GM21360 (cell line): ENCODE measurements around the gene NEU1.
"Not testable (repeated sequence)": the region's sequence is repeated elsewhere in the genome, so short reads cannot be mapped to it uniquely, and the experiment has no call there.

Experiments
- ATAC-seq: cut with Tn5 transposase; IDR thresholded peaks from one replicate; pipeline ENCODE4 v1.9.1; 2021; ENCODE audit warnings: mild to moderate bottlenecking, moderate library complexity; ENCODE audit not compliant: unreplicated experiment

NEU1 gene

DNA sequence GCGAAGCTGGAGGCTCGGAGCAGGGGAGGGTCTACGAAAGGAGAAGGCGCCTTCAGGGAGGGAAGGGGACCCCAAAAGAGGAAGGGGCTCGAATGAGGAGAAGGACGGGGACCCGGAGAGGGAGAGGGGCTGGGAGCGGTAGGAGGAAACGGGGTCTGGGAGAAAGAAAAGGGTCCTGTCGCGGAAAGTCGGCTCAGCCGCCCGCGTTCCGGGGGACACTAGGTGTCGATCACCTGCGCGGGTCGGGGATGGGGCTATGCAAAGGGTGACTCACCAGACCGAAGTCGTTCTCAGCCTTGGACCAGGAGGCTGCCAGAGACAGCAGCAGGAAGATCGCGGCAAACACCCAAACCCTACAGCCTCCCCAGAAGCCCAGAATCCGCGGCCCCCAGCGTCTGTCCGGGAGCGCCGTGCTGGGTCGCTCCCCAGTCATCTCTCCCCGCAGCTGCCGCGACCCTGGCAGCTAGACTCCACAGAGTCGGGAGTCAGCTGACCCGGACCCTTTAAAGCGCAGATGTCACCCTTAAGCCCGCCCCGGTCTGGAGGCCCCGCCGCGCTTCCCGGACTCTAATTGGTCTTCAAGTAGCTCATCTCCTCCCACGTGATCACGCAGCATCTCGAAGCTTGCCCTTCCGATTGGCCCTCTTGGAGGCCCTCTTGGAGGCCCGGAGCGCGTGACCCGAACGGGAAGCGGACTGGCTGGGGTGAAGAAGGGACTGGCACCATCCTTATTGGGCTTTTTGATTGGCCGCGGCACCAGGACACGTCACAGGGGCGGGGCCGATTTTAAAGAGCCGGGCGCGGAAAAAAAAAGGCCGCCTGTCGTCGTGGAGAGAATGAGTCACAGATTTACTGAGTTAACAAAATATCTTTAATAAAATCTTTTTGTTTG lies at the start of gene NEU1:
Gene NEU1 (minus strand): TSS at position 478 of the 892 bp plus-strand sequence. CDS start 45 bp downstream, at position 433.
- peak; percentile 84 for ATAC-seq

DNA sequence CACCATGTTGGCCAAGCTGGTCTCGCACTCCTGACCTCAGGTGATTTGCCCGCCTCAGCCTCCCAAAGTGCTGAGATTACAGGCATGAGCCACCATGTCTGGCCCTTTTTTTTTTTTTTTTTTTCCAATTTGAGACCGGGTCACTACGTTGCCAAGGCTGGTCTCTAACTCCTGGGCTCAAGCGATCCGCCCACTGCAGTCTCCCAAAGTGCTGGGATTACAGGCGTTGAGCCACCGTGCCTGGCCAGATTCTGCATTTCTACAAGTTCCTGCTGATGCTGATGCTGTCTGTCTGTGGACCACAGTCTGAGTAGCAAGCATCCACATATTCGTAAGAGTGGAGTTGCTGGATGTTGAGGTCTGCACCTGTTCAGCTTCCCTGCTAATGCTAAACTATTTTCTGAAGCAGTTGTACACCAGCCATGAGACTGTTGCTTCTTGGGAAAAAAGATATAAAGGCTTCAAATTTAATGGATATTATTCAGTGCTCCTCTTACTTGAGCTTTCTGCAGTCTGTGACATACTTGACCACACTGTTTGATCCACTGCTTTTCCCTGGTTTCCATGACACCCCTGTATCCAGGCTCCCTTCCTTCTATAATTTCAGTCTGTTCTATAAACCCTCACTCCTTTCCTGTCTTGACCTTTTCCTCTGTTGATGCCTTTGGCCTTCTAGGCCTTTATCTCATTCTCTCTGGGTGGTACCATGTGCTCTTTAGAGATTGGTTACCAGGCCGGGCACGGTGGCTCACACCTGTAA lies 49.4 kb upstream of the NEU1 start:
- ATAC-seq = no peak

- not testable (repeated sequence) for ATAC-seq
Observed at GRCh38 chr6:31909298-31909697, 46.7 kb upstream of the NEU1 start.

DNA sequence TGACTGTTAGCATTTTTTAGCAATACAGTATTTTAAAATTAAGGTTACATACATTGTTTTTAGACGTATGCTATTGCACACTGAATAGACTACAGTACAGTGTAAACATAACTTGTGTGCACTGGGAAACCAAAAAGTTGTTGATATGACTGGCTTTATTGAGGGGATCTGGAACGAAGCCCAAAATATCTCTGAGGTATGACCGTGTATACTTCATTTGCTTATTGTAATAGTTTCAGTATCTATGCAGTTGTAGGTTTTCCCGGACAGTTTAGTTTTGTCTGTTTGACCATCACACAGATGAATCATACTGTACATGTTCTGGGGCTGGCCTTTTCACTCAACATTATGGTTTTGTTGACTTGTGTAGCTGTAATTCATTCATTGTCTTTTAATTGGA lies 46.2 kb upstream of the NEU1 start:
- peak; percentile 81 for ATAC-seq

DNA sequence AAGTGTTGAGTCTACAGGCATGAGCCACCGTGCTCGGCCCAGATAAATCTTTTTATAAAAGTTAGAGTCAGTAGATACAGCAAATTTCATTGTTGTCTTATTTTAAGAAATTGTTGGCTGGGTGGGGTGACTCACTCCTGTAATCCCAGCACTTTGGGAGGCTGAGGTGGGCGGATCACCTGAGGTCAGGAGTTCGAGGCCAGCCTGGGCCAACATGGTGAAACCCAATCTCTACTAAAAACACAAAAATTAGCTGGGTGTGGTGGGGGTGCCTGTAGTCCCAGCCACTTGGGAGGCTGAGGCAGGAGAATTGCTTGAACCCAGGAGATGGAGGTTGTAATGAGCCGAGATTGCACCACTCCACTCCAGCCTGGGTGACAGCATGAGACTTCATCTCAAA lies 45.6 kb upstream of the NEU1 start:
- ATAC-seq = not testable (repeated sequence)

- ATAC-seq = no peak
Observed at GRCh38 chr6:31907158-31907813, 44.7 kb upstream of the NEU1 start.

GRCh38 chr6:31906727-31907126 lies 44.1 kb upstream of the NEU1 start:
- ATAC-seq = not testable (repeated sequence)

- ATAC-seq = no peak
Observed at GRCh38 chr6:31906122-31906521, 43.5 kb upstream of the NEU1 start.

GRCh38 chr6:31905041-31905440 lies 42.4 kb upstream of the NEU1 start:
- no peak for ATAC-seq

- ATAC-seq = no peak
Observed at GRCh38 chr6:31903957-31904356, 41.3 kb upstream of the NEU1 start.

DNA sequence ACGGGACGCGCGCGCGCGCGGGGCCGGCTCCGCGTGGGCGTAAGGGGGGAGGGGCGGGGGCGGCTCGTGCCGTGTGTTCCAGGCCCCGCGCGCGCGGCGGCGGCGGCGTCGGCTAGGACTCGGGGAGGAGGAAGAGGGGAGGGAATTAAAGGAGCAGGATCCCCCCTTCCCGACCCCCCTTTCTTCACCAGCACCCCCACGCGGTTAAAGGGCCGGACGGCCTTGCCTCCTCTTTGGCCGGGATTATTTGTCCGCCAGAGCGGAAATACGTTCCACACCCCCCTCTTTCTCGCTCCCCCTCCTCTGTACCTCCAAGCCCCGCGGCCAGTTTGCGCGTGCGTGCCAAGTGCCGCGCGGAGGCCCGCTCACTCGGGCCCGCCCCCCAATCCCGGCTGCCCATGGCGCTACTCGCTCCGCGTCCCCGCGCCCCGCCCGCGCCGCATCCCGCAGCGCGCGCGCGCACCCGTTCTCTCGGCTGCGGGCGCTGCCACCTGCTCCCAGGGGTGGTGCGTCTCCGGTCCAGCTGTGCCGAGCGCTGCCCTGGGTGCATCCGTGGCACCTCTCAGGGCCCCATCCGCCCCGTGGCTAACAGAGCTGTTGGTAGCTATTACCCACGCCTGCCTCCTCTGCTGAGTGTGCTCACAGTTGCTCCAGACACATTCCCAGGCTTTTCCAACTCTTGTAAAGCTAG lies 39.5 kb upstream of the NEU1 start, which contains the start of gene ZBTB12:
Gene ZBTB12 (minus strand): TSS at position 134 of the 691 bp plus-strand sequence. CDS start 781 bp downstream, outside the sequence.
- peak; percentile 44 for ATAC-seq

- no peak for ATAC-seq
Observed at GRCh38 chr6:31901415-31901952, 38.9 kb upstream of the NEU1 start.

DNA sequence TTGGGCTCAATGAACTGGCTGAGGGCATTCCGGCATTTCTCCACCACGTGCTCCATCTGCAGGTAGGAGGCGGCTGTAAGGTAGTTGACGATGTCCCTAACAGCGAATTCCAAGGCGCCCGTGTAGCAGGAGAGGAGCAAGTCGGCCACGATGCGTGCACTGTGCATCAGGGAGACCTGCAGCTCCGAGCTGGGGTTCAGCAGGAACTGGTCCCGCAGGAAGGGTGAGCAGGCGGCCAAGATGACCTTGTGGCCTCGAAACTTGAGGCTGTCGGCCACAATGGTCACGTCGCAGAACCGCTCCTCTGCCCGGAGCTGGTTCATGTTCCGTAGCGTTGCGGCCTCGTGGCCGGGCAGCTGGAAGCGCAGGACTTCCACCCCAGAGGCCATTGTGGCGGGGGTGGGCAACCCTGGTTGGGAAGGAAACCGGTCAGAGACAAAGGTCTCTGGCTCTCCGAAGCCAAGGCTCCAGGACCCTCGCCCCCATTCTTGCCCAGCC lies 38.3 kb upstream of the NEU1 start:
- ATAC-seq = no peak

GRCh38 chr6:31899882-31900722 lies 37.5 kb upstream of the NEU1 start:
- no peak for ATAC-seq

DNA sequence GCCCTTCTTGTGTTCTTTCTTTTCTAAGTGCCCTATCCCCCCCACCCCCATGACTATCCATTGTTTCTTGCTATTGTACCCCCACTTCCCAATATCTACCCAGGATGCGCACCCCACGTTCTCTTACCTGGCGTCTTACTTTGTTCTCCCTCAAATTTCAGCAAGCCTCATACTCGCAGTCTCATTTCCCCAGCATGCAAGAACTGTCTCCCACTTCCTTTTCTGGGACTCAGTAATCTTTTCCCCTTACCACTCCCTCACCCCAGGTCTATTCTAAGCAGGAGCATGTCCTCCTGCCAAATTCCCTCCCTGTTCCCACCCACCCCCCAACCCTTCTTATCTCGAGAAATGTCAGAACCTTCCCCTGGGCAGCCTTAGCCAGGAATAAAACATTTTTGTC lies 36.6 kb upstream of the NEU1 start:
- no peak for ATAC-seq

DNA sequence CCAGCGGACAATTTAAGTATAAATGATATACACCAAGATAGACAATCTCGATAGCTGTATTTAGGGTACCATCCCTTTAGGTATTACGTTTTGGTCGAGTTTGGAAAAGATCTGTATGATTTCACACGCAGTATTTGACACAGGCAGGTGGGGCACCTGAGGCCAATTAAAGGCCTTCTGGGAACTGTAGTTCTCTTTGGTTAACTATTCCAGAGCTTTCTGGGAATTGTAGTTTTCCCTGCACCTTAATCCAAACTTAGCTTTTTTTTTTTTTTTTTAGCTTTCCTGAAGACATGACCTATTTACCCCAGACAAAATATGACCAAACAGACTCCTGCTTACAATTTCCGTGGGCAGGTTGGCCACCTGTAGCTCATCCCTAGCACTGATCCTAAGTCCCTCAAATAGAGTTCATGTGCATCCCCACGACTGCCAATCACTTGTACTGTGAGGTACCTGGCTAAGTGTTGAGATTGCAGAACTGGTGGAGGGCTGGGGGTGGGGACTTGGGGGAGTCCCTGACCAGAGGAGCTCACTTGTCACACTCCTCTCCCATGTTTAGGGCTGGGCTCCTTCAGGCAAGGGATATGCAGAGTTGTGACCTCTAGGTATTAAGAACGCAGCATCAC lies 35.9 kb upstream of the NEU1 start:
- no peak for ATAC-seq

- ATAC-seq = no peak
Observed at GRCh38 chr6:31897612-31898382, 35.2 kb upstream of the NEU1 start, which contains the start of gene EHMT2. TSS of gene EHMT2 (minus strand) at chr6:31897698. CDS start at chr6:31897677, 21 bp downstream.
